DMS114 treated with DMSO at 0.1 percent for 48 hours (cell line): ENCODE data around the gene PDCD6IP.
"Not testable (repeated sequence)": the region's sequence is repeated elsewhere in the genome, so short reads cannot be mapped to it uniquely, and the experiment has no call there.

Source experiments
- DNase-seq: peaks from one replicate; lab custom pipeline; 2025; ENCODE audit not compliant: unreplicated experiment; lab: John Stamatoyannopoulos, UW

PDCD6IP gene

DNA sequence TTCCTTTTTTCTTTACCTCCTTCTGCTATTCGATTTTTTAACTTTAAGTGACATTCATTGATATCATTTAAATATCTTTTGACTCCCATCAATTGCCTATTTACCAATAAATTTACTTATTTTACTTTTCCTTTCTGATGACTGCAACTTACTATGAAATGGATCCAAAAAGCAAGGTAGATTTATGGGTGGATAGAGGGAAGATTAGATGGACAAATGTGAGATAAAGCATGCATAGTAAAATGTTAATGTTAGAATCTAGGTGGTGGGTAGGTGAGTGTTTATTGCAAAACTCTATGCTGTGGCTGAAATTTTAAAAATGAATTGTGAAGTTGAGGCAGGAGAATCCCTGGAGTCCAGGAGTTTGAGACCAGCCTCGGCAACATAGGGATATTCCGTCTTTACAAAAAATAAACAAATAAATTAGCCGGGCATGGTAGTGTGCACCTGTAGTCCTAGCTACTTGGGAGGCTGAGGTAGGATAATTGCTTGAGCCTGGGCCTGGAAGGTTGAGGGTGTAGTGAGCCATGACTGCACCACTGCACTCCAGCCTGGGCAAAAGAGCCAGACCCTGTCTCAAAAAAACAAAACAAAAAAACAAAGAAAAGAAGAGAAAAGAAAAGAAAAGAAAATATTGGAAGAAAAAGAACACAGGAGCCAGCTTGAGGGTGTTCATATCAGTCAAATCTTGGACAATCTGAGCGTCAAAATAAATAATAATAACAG, 6.1 kb upstream of the PDCD6IP start:
- no peak for DNase-seq

DNA sequence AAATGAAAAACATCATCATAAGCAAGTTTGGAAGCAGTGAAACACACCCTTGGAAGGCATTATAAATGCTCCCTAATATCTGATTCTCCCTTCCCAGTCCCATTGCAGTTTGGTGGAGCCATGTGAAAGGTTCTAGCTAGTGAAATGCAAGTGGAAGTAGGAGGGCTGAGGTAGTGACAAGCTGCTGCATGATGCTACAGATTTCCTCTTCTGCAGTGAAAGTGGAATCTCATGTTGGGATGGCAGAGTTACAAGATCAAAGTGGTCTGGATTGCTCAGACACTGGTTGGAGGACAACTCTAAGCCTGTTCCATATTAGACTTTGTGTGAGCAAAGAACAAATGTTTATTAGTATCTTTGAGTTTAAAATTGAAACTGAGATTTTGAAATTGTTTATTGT, 3.3 kb upstream of the PDCD6IP start:
- no peak for DNase-seq

DNA sequence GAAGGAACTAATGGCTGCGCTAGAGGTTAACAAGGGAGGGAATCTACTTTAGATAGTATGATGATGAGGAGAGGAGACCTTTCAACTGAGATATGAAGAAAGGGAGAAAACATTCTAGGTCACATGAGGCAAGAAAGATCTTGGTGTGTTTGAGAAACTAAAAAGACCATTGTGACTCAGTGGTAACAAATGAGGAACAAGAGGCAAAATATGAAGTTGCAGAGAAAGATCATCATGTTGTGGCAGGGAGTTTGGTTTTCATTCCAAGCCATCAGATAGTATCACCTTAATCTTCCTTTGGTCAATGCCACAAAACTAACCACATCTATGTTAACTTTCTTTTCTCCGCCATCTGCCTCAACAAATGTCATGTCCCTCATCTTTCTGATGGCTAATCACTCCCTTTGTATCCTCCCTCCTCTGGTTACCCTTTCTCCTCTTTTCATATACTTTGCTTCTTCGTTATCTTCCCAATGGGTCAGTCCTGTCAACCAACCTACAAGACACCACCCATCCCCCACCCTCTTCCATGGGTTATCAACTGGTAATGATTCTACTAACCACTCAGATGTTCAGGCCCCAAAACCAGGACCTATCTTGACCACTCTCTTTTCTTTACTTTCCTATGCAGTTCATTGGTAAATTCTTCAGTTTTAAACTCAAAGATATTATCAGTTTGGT, 2.4 kb upstream of the PDCD6IP start:
- DNase-seq: no peak

DNA sequence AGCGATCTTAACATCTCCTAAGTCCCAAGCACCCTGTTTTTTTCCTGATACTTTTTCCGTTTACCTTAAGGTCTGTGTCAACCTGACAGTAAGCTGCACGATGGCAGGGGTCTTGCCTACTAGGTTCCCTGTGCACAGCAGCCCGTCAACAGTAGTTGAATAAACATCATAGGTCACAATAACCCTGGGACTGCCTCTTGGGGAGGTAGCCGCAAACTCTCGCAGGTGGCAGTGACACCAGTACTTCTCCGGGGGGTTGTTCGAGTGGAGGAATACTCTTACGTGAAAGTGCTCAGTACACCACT, 365 bp upstream of the PDCD6IP start:
- DNase-seq: no peak

DNA sequence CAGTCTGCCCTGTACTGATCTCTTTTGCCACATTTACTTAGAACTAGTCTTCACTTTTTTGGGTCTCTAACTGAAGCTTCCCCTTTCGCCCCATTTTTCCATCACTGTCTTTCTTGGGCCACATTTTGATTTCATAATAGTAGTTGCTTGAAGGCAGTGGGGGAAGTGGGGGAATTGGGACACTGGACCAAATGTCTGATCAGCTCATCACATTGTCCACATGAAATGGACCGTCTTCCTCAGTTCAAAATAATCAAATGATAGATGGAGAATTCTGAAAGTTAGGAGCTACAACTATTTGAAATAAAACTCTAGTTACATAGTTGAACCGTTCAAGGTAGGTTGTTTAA, 747 bp downstream of the PDCD6IP start:
- DNase-seq: no peak

DNA sequence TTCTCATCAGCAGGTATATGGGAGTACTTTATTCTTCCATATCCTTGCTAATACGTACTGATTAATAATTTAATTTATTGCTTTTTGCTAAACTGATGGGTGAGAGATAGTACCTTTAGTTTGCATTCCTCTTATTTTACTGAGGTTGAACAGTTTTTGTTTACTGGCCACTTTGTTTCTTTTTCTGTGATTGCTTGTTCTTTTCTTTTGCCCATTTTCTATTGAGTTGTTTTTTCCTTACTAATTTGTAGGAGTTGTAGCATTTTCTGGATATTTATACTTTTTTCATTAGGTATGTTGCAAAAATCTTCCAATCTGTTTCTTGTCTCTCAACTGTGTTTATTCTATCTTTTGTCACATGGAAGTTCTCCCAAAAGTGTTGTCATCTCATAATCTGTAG, 4.8 kb downstream of the PDCD6IP start:
- DNase-seq: no peak

DNA sequence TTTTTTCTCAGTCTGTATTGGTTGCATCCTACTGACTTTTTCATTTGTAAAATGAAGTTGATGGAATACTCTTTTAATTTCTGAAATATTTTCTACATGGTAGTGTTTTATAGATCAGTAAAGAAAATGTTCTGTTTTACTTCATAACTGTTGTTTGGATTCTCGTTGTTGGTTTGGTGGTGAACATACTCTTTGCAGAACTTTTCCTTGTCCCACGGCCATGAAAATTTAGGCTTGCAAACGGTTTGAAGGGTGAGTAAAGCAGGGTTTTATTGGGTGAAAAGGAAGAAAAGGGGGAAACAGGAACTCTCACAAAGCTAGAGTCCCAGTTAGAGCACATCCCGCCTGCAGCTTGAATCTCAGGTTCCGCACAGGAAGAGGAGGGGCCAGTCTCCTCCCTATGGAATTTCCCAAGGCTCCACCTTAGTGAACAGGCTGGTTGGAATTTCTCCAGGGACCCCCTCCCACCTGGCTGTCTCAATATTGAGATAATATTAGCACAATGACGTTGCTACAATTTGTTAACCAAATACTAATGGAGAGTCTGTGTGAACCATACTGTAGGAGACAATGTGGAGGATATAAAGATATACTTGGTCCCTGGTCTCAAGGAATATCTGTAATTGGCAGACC, 5.6 kb downstream of the PDCD6IP start:
- DNase-seq: no peak

DNA sequence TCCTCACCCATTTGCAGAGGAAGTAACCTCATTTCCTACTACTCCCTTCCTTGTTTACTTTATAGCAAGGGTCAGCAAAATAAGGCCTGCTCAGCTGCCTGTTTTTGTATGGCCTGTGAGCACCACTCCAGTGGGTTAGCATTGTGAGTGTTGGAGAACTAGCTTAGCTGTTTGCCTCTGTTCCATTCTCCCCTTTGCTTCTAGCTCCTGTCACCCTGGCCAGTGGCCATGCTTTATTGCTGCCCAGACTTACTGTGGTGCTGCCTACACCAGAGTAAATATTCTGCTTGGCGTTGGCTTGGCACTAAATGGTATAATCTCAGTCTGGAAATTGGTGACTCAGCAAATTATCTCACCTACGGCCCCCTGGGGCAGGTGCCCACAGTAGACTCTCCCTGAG, 8.8 kb downstream of the PDCD6IP start:
- no peak for DNase-seq

DNA sequence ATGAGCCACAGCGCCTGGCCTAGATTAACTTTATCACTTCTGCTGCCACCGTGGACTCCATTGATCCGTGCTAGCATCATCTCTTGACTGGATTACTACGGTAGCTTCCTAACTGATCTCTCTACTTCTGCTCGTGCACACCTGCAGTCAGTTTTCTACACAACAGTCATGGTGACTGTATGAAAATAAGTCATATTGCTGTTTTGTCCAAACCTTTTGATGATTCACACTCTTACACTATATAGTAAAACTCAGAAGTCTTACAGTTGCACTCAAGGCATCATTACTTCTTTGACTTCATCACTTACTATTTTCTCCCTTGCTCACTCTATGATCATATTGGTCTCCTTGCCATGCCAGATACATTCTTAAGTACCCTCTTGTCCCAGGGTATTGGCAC, 10.1 kb downstream of the PDCD6IP start:
- no peak for DNase-seq

DNA sequence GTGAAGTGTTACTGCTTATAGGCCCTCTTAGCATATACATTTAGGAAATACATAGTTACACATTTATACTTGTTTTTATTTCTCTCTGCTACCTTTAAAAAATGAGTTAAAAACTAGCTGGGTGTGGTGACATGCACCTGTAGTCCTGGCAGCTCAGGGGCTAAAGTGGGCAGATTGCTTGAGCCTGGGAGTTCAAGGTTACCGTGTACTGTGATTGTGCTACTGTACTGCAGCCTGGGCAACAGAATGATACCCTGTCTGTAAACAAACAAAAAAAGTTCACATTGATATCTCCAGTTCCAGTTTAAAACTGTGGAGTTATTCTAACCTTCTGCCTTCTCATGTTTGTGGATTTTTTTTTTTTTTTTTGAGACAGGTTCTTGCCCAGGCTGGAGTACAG, 12.1 kb downstream of the PDCD6IP start:
- DNase-seq: no peak

DNA sequence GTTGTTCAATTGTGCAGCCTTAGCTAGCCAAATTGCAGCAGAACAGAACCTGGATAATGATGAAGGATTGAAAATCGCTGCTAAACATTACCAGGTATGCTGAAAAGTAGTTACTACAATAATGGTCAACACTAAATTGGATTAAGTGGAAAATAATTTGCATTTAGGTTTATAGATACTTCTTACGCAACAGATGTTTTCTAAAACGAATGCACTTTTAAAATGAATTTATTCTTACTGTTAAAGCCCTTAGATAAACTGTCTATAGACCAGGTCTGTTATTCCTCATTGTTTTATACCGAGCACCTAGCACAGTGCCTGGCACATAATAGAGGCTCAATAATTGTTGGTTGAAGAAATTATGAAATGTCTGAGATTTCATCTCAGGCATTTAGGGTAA, 23.6 kb downstream of the PDCD6IP start:
- DNase-seq: no peak

DNA sequence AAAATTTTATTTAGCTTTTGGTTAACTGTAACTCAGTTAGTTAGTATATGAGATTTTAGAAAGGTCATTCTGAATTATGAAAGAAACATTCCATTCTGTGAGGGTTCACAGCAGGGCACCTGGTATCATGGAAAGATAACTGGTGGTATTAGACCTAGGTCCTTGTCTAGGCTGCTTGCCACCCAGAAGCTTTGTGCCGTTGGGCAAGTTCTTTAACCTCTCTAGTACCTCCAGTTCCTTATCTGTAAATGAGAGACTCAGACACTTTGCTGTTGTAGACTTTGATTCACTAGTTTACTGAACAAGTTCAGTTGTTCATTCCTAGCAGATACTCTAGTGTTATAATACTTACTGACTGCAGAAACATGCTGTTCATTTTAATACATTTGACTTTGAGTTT, 25.4 kb downstream of the PDCD6IP start:
- no peak for DNase-seq

DNA sequence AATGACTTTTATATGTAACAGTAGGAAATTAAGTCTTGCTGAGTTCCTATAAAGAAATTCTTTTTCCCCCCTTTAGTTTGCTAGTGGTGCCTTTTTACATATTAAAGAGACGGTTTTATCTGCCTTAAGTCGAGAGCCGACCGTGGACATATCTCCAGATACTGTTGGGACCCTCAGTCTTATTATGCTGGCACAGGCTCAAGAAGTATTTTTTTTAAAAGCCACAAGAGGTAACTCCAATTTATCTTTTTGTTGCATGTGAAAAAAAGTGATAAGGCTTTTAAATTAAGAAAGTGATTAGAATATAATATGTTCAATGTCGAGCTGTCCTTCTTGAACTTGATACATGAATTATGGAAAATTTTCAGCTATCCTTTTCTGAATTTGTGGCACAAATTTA, 26.7 kb downstream of the PDCD6IP start:
- no peak for DNase-seq

DNA sequence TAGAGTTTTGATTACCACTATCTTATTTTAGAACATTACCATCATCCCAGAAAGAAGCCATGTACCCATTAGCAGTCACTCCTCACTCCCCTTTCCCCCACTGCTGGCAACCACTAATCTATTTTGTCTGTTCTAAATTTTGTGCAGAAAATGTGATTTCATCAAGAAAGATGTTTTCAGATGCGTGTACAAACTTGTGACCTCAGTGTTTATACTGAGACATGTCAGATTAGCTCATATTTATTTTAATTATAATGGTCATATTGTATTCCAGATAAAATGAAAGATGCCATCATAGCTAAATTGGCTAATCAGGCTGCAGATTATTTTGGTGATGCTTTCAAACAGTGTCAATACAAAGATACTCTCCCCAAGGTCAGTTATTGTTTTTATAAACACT, 27.8 kb downstream of the PDCD6IP start:
- DNase-seq: no peak

DNA sequence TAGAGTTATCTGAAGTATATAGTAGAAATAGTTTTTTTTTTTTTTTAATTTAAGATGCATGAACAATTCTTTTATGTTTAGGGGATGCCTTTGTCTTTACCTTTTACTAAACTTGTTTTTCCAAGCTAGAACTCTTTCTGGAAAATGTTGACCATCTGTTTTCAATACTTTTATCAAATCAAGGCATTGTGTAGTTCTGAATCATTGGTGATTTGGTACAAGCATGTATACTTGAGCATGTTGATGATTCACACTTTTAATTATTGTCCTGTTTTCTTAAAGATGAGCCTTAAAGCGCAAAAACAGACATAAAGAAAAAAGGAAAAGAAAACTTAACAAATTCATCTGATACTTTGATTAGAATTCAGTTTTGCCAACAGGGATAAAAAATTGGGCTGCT, 28.3 kb downstream of the PDCD6IP start:
- no peak for DNase-seq

DNA sequence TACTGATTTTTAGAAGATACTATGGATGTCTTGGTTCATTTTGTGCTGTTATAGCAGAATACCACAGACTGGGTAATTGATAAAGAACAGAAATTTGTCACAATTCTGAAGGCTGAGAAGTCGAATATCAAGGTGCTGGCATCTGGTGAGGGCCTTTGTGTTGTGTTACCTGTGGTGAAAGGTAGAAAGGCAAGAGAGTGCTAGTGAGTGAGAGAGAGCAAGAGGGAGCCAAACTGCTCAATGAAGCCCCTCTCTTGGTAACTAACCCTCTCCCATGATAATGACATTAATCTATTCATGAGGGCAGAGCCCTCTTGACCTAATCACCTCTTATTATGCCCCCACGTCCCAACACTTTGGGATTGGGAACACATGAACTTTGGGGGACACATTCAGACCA, 31.3 kb downstream of the PDCD6IP start:
- no peak for DNase-seq

DNA sequence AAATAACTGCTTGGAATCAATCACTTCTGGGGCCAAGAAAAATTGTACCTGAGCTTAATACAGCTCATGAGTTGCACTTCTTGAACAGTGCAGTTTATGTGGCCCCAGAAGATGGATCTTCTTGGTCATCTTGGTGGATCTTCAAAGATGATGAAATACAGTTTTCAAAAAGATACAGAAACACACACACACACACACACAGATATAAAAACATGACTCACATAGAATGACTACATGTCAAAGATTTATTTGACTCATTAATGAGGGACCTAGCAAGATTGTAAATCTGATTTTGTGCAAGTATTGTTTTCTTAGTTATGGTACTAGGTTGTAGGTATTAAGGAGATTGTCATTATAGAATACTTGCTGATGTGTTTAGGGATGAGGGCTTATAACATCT, 32.6 kb downstream of the PDCD6IP start:
- DNase-seq: no peak

DNA sequence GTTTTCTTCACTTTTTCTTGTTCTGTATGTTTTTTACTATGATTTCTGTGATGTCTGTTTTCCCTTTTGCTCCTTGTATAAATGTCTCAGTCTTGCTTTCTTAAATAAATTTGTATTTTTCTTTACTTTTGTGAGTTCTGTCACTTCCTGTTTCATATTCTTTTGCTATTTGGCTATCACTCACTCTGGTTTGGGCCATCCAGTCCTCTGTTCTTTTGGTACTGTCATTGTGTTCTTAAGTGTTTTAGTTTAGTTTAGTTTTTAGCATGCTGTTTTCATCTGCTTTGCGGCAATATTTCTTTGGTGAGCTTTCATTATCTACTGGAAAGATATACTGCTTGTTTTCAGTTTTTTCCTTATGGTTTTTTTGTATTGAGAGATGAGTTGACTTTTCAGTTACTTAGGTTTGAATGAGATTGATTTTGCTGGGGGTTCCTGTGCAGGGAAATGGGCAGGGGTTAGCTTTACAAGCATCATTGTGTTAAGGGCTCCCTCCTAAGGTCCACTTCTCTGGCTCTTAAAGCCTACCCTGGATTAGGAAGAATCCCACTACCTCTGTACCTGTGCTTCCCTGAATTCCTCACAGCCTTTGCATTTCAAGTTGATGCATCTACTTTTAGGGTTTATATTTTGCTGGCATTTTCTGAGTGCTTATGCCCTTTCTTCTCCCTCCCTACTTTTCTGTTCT, 35.1 kb downstream of the PDCD6IP start:
- DNase-seq: no peak

DNA sequence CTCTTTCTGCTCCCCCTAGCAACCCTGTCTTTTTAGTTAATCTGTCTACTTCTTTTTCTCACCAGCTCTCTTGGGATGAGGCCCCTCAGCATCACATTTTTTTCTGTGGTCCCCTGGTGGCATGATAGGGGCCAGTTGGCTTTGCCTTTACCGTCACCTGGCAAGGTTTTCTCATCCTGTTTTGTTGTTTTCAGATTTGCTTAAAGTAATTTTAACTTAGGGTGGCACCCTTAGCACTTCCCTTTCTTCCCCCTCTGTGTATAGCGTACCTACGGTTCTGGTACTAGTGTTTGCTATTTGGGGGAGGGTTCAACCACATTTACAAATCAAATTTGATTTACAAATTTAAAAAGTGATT, 35.6 kb downstream of the PDCD6IP start:
- DNase-seq: no peak

DNA sequence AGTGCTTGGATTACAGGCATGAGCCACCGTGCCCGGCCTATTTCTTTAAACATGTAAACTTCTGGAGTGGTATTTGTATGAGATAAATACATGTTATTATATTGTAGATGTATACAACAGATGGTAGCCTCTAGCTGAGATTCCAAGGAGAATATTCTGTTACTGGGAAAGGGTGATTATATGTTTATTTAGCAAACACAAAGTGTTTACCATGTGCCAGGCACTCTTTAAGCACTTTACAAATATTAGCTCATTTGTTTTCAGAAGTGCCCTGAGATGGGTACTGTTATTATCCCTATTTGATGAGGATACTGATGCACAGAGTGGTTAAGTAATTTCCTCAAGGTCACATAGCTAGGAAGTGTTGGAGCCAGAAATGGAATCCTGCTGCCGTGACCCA, 38.8 kb downstream of the PDCD6IP start:
- not testable (repeated sequence) for DNase-seq

DNA sequence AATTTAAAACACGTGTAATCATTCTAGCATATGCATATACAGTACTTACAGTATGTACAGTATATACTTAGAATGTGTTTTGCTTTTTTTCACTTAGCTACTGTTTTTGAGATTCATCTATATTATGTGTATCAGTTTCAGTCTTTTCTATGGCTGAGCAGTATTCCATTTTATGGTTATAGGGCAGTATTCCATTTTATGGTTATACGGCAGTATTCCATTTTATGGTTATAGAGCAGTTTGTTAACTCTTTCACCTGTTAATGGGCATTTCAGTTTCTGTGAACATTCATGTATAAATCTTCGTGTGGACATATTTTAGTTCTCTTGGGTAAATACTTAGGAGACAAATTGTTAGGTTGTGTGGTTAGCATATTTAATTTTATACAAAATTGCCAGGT, 40.9 kb downstream of the PDCD6IP start:
- no peak for DNase-seq

DNA sequence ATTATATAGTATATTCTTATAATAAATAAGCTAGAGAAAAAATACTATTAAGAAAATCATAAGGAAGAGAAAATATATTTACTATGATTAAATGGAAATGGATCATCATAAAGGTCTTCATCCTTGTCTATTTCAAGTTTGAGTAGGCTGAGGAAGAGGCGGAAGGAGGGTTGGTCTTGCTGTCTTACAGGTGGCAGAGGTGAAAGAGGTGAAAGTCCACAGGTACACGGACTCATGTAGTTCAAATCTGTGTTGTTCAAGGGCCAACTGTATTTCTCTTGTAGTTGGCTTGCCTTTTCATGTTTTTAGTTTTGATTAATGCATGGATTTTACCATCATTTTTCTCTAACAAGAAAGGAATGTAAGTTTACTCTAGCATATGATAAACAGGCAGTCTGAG, 41.7 kb downstream of the PDCD6IP start:
- no peak for DNase-seq
